Measurements from ENCODE around the gene TYW1B.
"Not testable (repeated sequence)": the region's sequence is repeated elsewhere in the genome, so short reads cannot be mapped to it uniquely, and the experiment has no call there.

The TYW1B gene

DNA sequence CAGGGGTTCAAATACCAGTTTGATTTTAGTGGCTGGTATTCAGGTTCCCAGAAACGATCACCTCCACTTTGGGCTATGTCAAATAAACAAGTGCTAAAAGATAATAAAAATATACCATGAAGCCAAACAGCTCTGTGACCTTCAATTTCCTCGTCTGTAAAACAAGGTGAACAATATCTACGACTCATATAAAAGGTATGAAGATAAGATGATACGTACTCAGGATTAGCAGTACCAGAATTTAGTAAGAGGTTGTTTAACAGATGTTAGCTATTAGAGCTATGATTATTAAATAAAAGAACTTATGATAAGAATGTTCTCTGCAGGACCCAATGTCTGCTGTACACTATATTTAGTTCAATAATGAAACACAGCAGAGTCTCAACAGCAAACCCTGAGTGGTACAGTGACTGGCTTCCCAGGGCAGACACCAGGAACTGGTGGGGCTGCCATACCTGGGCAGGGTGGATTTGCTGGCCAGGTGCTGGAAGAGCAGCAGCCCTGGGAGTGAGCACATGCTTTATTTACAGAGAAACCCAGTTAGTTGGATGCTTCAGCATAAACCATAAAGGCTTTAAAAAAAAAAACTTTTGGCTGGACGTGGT lies 151.8 kb downstream of the TYW1B start:
- H3K27ac Mint-ChIP-seq; H3K4me1 Mint-ChIP-seq; DNase-seq (ENCODE audit: low spot score in 2 of 2); H3K27me3 Mint-ChIP-seq; H3K4me3 Mint-ChIP-seq; ATAC-seq (ENCODE audit: low read depth); H3K9me3 Mint-ChIP-seq: not testable (repeated sequence)
- H3K36me3 Mint-ChIP-seq = peaks cover 20% of the 10 kb centered on the region

DNA sequence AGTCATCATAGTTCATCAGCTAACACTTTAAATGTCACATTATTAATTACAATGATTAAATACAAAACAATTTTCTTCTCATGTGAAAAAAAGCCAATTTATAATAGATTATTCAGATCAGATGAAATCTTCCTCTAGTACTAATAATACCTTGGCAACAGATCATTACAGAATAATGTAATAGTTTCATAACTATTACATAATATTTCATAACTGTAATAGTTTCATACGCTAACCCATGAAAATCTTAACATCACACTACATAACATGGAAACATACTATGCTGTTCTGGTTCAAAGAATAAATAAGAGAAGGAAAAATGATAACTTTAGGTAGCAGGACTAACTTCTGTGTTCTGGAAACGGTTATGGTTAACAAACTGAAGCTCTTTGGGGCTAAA lies 152.3 kb downstream of the TYW1B start:
- H3K27ac Mint-ChIP-seq; ATAC-seq (ENCODE audit: low read depth); H3K4me3 Mint-ChIP-seq; H3K4me1 Mint-ChIP-seq; DNase-seq (ENCODE audit: low spot score in 2 of 2); H3K9me3 Mint-ChIP-seq; H3K27me3 Mint-ChIP-seq: not testable (repeated sequence)
- H3K36me3 Mint-ChIP-seq = peaks cover 19% of the 10 kb centered on the region

GRCh38 chr7:72674394-72674793 lies 153.6 kb downstream of the TYW1B start:
- no peaks in the 10 kb centered on the region for H3K27me3 Mint-ChIP-seq
- H3K9me3 Mint-ChIP-seq = peaks cover 2% of the 10 kb centered on the region
- no peak overlapping the region for H3K4me3 Mint-ChIP-seq
- DNase-seq (ENCODE audit: low spot score in 2 of 2) (no peak), ATAC-seq (ENCODE audit: low read depth) (no peak)
- peaks cover 16% of the 10 kb centered on the region for H3K36me3 Mint-ChIP-seq
- no peaks in the 10 kb centered on the region for H3K4me1 Mint-ChIP-seq
- no peak overlapping the region for H3K27ac Mint-ChIP-seq

DNA sequence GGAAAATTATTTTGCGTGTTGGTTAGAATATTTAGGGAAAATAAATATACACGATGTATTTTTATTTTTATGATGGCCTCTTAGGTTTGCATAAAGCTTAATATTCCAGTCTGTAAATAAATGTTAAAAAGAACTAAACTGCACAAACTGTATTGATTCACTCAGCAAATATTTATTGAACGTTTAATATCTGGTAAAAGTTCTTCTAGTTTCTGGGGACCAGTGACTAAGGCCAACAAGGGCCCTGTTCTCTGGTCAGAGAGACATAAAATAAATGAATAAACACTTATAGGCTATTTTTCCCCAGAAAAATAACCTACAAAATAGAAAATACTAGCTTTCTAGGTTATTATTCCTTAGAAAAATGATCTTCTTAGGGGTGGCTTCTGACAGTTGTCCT lies 157.2 kb downstream of the TYW1B start:
- H3K36me3 Mint-ChIP-seq; H3K4me1 Mint-ChIP-seq; H3K27me3 Mint-ChIP-seq; DNase-seq (ENCODE audit: low spot score in 2 of 2); H3K27ac Mint-ChIP-seq; H3K9me3 Mint-ChIP-seq; H3K4me3 Mint-ChIP-seq; ATAC-seq (ENCODE audit: low read depth): not testable (repeated sequence)

DNA sequence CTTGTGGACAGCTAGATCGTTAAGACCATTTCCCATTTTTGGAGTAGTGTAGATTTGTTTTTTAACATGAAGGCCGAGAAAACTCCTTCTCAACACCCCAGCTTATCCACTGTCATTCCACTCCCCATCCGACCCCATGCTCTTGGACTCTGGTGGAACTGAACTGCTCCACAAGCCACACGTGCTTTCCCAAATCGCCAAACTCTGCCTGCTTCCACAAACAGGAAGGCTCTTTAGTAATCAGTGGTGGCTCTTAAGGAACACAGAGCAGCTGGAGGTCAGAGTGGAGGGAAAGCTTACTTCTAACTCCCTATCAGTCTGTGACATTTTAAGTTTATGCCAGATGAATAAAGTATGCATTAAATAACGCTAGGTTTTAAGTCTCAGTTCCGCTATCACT lies 159.6 kb downstream of the TYW1B start:
- not testable (repeated sequence) for H3K4me3 Mint-ChIP-seq; H3K9me3 Mint-ChIP-seq; ATAC-seq (ENCODE audit: low read depth); H3K4me1 Mint-ChIP-seq; DNase-seq (ENCODE audit: low spot score in 2 of 2); H3K27ac Mint-ChIP-seq; H3K27me3 Mint-ChIP-seq
- H3K36me3 Mint-ChIP-seq = peaks cover 20% of the 10 kb centered on the region

GRCh38 chr7:72667049-72667448 lies 161.0 kb downstream of the TYW1B start:
- not testable (repeated sequence) for DNase-seq (ENCODE audit: low spot score in 2 of 2); H3K4me3 Mint-ChIP-seq; H3K9me3 Mint-ChIP-seq; H3K27ac Mint-ChIP-seq; H3K27me3 Mint-ChIP-seq; ATAC-seq (ENCODE audit: low read depth); H3K4me1 Mint-ChIP-seq
- H3K36me3 Mint-ChIP-seq = peaks cover 16% of the 10 kb centered on the region

GRCh38 chr7:72648574-72648973 lies 179.4 kb downstream of the TYW1B start:
- H3K36me3 Mint-ChIP-seq = peaks cover 17% of the 10 kb centered on the region
- not testable (repeated sequence) for H3K27me3 Mint-ChIP-seq; H3K4me1 Mint-ChIP-seq; ATAC-seq (ENCODE audit: low read depth); DNase-seq (ENCODE audit: low spot score in 2 of 2); H3K9me3 Mint-ChIP-seq; H3K4me3 Mint-ChIP-seq
- H3K27ac Mint-ChIP-seq = peak overlapping the region; percentile 5

GRCh38 chr7:72643708-72644107 lies 184.3 kb downstream of the TYW1B start:
- H3K27ac Mint-ChIP-seq; ATAC-seq (ENCODE audit: low read depth): not testable (repeated sequence)

DNA sequence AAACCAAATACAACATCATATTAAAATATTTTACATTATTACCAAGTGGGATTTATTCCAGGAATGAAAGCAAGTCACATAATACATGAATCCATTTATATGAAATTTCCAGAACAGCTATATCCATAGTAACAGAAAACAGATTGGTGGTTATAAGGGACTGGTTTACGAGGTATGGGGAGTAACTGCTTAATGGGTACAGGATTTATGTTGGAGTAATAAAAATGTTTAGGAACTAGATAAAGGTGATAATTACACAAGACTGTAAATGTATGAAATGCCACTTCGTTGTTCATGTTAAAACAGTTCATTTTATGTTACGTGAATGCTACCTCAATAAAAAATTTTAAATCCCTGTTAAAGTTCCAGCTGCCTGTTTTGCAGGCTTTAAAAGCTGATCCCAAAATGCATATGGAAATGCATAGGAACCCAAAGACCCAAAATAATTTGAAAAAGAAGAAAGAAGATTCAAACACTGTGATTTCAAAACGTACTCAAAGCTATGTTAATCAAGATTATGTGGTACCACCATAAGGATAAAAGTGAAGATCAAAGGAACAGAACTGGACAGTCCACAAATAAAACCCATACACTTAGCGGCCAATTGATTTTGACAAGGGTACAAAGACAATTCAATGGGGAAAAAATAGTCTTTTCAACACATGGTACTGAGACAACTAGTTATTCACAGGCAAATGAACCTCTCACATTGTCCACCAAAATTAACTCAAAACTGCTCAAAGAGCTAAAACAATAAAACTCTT lies 186.3 kb downstream of the TYW1B start:
- not testable (repeated sequence) for H3K4me1 Mint-ChIP-seq; H3K27ac Mint-ChIP-seq; DNase-seq (ENCODE audit: low spot score in 2 of 2); H3K27me3 Mint-ChIP-seq; H3K9me3 Mint-ChIP-seq; H3K36me3 Mint-ChIP-seq; ATAC-seq (ENCODE audit: low read depth); H3K4me3 Mint-ChIP-seq

More at GRCh38 chr7:72643708-72644107, 184.3 kb downstream of the TYW1B start:
- not testable (repeated sequence) for H3K4me3 Mint-ChIP-seq; H3K27me3 Mint-ChIP-seq; H3K36me3 Mint-ChIP-seq; H3K4me1 Mint-ChIP-seq; DNase-seq (ENCODE audit: low spot score in 2 of 2); H3K9me3 Mint-ChIP-seq

- ATAC-seq (ENCODE audit: low read depth) = not testable (repeated sequence)
These were observed 187.3 kb downstream of the TYW1B start for GRCh38 chr7:72640740-72641139.

GRCh38 chr7:72635273-72635908 lies 192.6 kb downstream of the TYW1B start:
- not testable (repeated sequence) for H3K27me3 Mint-ChIP-seq; DNase-seq (ENCODE audit: low spot score in 2 of 2); H3K27ac Mint-ChIP-seq; H3K4me1 Mint-ChIP-seq; ATAC-seq (ENCODE audit: low read depth); H3K9me3 Mint-ChIP-seq; H3K36me3 Mint-ChIP-seq; H3K4me3 Mint-ChIP-seq

More at GRCh38 chr7:72640740-72641139, 187.3 kb downstream of the TYW1B start:
- not testable (repeated sequence) for H3K4me1 Mint-ChIP-seq; H3K4me3 Mint-ChIP-seq; H3K27ac Mint-ChIP-seq; H3K27me3 Mint-ChIP-seq; H3K36me3 Mint-ChIP-seq; H3K9me3 Mint-ChIP-seq; DNase-seq (ENCODE audit: low spot score in 2 of 2)

- not testable (repeated sequence) for ATAC-seq (ENCODE audit: low read depth); H3K4me1 Mint-ChIP-seq; H3K27ac Mint-ChIP-seq; DNase-seq (ENCODE audit: low spot score in 2 of 2); H3K4me3 Mint-ChIP-seq; H3K9me3 Mint-ChIP-seq; H3K27me3 Mint-ChIP-seq; H3K36me3 Mint-ChIP-seq
These were observed 195.2 kb downstream of the TYW1B start for GRCh38 chr7:72632765-72633292.

GRCh38 chr7:72628375-72628774 lies 199.6 kb downstream of the TYW1B start:
- peaks cover 12% of the 10 kb centered on the region for H3K36me3 Mint-ChIP-seq
- not testable (repeated sequence) for H3K4me1 Mint-ChIP-seq; H3K27me3 Mint-ChIP-seq; H3K27ac Mint-ChIP-seq; ATAC-seq (ENCODE audit: low read depth); H3K9me3 Mint-ChIP-seq; H3K4me3 Mint-ChIP-seq; DNase-seq (ENCODE audit: low spot score in 2 of 2)

- not testable (repeated sequence) for H3K9me3 Mint-ChIP-seq; ATAC-seq (ENCODE audit: low read depth); H3K27me3 Mint-ChIP-seq; H3K4me3 Mint-ChIP-seq; H3K4me1 Mint-ChIP-seq; H3K27ac Mint-ChIP-seq; DNase-seq (ENCODE audit: low spot score in 2 of 2)
- peaks cover 19% of the 10 kb centered on the region for H3K36me3 Mint-ChIP-seq
These were observed 201.5 kb downstream of the TYW1B start for GRCh38 chr7:72626428-72627011.
